ENCODE data around the gene STK32C.

DNA sequence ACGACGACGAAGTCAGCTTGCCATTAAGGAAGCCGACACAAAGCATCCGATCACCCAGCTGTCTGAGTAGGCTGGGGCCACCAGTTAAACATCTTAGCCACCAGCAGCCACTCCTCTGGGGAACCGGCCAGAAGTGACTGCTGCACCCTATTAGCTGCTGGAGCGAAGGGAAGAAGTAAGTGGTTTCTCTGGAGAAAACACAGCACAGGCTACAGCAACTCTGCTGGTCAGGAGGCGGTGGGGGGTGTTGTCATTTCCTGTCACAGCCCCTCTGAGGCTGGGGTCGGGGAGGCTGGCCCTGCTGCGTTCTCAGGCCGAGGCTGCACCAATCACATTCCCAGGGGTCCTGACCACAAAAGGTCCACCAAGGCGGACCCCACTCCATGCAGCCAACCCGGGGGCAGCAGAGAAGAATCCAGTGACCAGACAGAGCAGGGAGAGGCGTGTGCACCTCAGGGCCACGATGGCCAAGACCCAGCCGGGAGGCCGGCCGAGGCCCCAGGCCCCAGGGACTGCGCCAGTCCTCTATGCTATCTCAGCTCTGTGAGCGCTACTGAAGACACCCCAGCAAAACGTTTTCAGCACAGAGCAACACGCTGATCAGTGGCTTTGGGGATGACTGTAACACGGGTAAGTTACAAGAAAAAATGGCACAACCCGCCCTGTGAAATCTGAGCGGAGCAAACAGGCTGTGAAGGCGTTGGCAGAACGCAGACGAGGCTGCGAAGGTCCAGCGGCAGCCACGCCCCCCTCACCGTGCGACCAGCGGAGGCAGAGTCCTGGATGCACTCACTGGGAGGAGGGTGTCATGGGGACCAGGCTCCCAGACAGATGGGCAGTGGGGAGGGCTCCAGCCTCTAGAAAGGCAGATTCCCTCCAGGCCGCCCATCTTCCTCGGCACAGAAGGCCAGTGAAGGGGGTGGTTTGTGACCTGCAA, 24.8 kb downstream of the STK32C start:
- no peak for TF ChIP-seq ZNF274 (IDR thresholded peaks at IDR 0.05; ENCODE audit: low read depth, low read length)
- no peak for TF ChIP-seq SUZ12 (IDR thresholded peaks at IDR 0.05; ENCODE audit: extremely low read depth, insufficient read depth, insufficient read length)
- TF ChIP-seq YY1 (IDR thresholded peaks at IDR 0.05; ENCODE audit: insufficient read depth, insufficient read length), result no peak
